ENCODE results near the gene TNS3. TPM values are rescaled to one million over a fixed set of nuclear protein-coding genes. Genes with fewer than 3 reads are reported as not detected.

Gene TNS3
- total and polyA plus RNA-seq, 10 of the 15 experiments (the other 5 are each of a cell fraction or from before 2014, with no cell fraction given), result 0.27 to 2.7 (median 0.79) TPM

- no peak for TF ChIP-seq NKRF (conservative IDR thresholded peaks at IDR 0.05)
- TF ChIP-seq ZNF274 (IDR thresholded peaks at IDR 0.05; ENCODE audit: insufficient read depth, insufficient read length), result no peak
- no peak for TF ChIP-seq SKIL (IDR thresholded peaks at IDR 0.05; ENCODE audit: low read depth, poor library complexity, severe bottlenecking)
- no peak for TF ChIP-seq BCL3 (IDR thresholded peaks at IDR 0.05; ENCODE audit: borderline replicate concordance, insufficient read depth, low read depth, low read length, poor library complexity, severe bottlenecking)
- TF ChIP-seq USF1 (IDR thresholded peaks at IDR 0.05; ENCODE audit: borderline replicate concordance, extremely low read length, insufficient read depth, low read depth, low read length), result no peak
- TF ChIP-seq ZZZ3 (IDR thresholded peaks at IDR 0.05; ENCODE audit: control insufficient read depth, insufficient read length, low read depth), result no peak
Measured at GRCh38 chr7:47249361-47249760, 332.6 kb downstream of the TNS3 start (continued).

All from GM12878 (cell line).